H9 (cell line): ENCODE measurements around the gene SLC5A2. TPM values are rescaled to one million over a fixed set of nuclear protein-coding genes. Genes with fewer than 3 reads are reported as not detected.
A peak's percentile ranks its signal among the peaks of the same experiment; 100 is the strongest.

Source experiments
- DNase-seq: peaks from one replicate; pipeline ENCODE4 v3.0.0-alpha.2; 2017
- H2AFZ ChIP-seq: one replicate; pipeline ENCODE4 v1.6.1; 2013; ENCODE audit warnings: mild to moderate bottlenecking, low read length, control low read depth, moderate library complexity
- H2AK5ac ChIP-seq: 2 replicates; pipeline ENCODE4 v1.6.1; 2013; ENCODE audit warnings: low read length, control low read depth, mixed read lengths; ENCODE audit not compliant: insufficient read length
- H2BK120ac ChIP-seq: one replicate; pipeline ENCODE4 v1.6.1; 2013; ENCODE audit warnings: low read depth, mild to moderate bottlenecking, low read length, control low read depth, inconsistent platforms; ENCODE audit not compliant: poor library complexity, severe bottlenecking
- H2BK12ac ChIP-seq: 2 replicates; pipeline ENCODE4 v1.6.1; 2013; ENCODE audit warnings: low read length, control low read depth, mixed read lengths, low read depth; ENCODE audit not compliant: insufficient read length
- H2BK15ac ChIP-seq: 2 replicates; pipeline ENCODE4 v1.6.1; 2013; ENCODE audit warnings: low read depth, low read length, control low read depth
- H2BK20ac ChIP-seq: one replicate; pipeline ENCODE4 v1.6.1; 2013; ENCODE audit warnings: low read depth, mild to moderate bottlenecking, low read length, control low read depth, inconsistent platforms; ENCODE audit not compliant: poor library complexity, severe bottlenecking
- H2BK5ac ChIP-seq: 2 replicates; pipeline ENCODE4 v1.6.1; 2013; ENCODE audit warnings: low read length, control low read depth, mixed read lengths; ENCODE audit not compliant: insufficient read length
- H3K14ac ChIP-seq: 2 replicates; pipeline ENCODE4 v1.6.1; 2013; ENCODE audit warnings: low read length, control low read depth; ENCODE audit not compliant: insufficient read depth
- H3K18ac ChIP-seq: 2 replicates; pipeline ENCODE4 v1.6.1; 2013; ENCODE audit warnings: low read depth, mild to moderate bottlenecking, mixed read lengths, low read length, control low read depth; ENCODE audit not compliant: insufficient read length
- H3K23ac ChIP-seq: 2 replicates; pipeline ENCODE4 v1.6.1; 2013; ENCODE audit warnings: low read length, control low read depth, mixed read lengths, low read depth; ENCODE audit not compliant: insufficient read length
- H3K23me2 ChIP-seq: 2 replicates; pipeline ENCODE4 v1.6.1; 2013; ENCODE audit warnings: low read depth, mild to moderate bottlenecking, mixed read lengths, low read length, control low read depth; ENCODE audit not compliant: insufficient read length, poor library complexity, severe bottlenecking
- H3K27ac ChIP-seq: 2 replicates; pipeline ENCODE4 v1.5.1; 2013; ENCODE audit warnings: low read length, control low read depth, mixed read lengths, low read depth; ENCODE audit not compliant: insufficient read length
- H3K27me3 ChIP-seq: 2 replicates; pipeline ENCODE4 v1.6.1; 2013; ENCODE audit warnings: low read length, control low read depth, inconsistent platforms; ENCODE audit not compliant: insufficient read depth
- H3K4ac ChIP-seq: 2 replicates; pipeline ENCODE4 v1.6.1; 2013; ENCODE audit warnings: low read depth, mild to moderate bottlenecking, control low read depth, inconsistent platforms, low read length, moderate library complexity
- H3K4me1 ChIP-seq: 2 replicates; pipeline ENCODE4 v1.6.1; 2013; ENCODE audit warnings: low read length, control low read depth, inconsistent platforms; ENCODE audit not compliant: insufficient read depth
- H3K4me2 ChIP-seq: 2 replicates; pipeline ENCODE4 v1.6.1; 2013; ENCODE audit warnings: low read length, control low read depth, mixed read lengths; ENCODE audit not compliant: insufficient read length, insufficient read depth
- H3K56ac ChIP-seq: 2 replicates; pipeline ENCODE4 v1.6.1; 2013; ENCODE audit warnings: low read depth, mild to moderate bottlenecking, mixed read lengths, low read length, control low read depth; ENCODE audit not compliant: insufficient read length
- H3K79me1 ChIP-seq: 2 replicates; pipeline ENCODE4 v1.6.1; 2013; ENCODE audit warnings: low read depth, mild to moderate bottlenecking, moderate library complexity, low read length, control low read depth, inconsistent platforms; ENCODE audit not compliant: insufficient read depth, poor library complexity, severe bottlenecking
- H3K79me2 ChIP-seq: 2 replicates; pipeline ENCODE4 v1.6.1; 2013; ENCODE audit warnings: low read length, control low read depth, inconsistent platforms; ENCODE audit not compliant: insufficient read depth
- H3K9ac ChIP-seq: 2 replicates; pipeline ENCODE4 v1.6.1; 2013; ENCODE audit warnings: low read length, control low read depth, mixed read lengths; ENCODE audit not compliant: insufficient read length; ENCODE audit errors: extremely low read depth
- H3K9me3 ChIP-seq: one replicate; pipeline ENCODE4 v1.6.1; 2013; ENCODE audit warnings: low read depth, low read length, inconsistent platforms; ENCODE audit not compliant: control insufficient read depth
- H3T11ph ChIP-seq: one replicate; pipeline ENCODE4 v1.6.1; 2013; ENCODE audit warnings: mild to moderate bottlenecking, low read length, control low read depth, inconsistent platforms
- H4K20me1 ChIP-seq: one replicate; pipeline ENCODE4 v1.6.1; 2013; ENCODE audit not compliant: control insufficient read depth, insufficient read length, insufficient read depth
- H4K5ac ChIP-seq: 2 replicates; pipeline ENCODE4 v1.6.1; 2013; ENCODE audit warnings: low read depth, mild to moderate bottlenecking, mixed read lengths, low read length, control low read depth; ENCODE audit not compliant: insufficient read length
- H4K8ac ChIP-seq: replicated peaks from 2 replicates; pipeline ENCODE4 v1.6.1; 2013; ENCODE audit warnings: low read length, control low read depth, mixed read lengths, low read depth; ENCODE audit not compliant: insufficient read length
- H4K91ac ChIP-seq: 2 replicates; pipeline ENCODE4 v1.6.1; 2013; ENCODE audit warnings: low read depth, mild to moderate bottlenecking, moderate library complexity, mixed read lengths, low read length, control low read depth; ENCODE audit not compliant: insufficient read length
- H3K27ac Mint-ChIP-seq, 3 experiments: 2 replicates in 2 of 3; 3 replicates in 1 of 3; pipeline ENCODE4 v1.8.0; 2020 to 2021; ENCODE audit warnings: mixed read lengths in 3 of 3, mild to moderate bottlenecking in 1 of 3, moderate library complexity in 1 of 3
- H3K27me3 Mint-ChIP-seq: 2 replicates; pipeline ENCODE4 v1.8.0; 2021; ENCODE audit warnings: low read depth, mild to moderate bottlenecking, moderate library complexity, mixed read lengths
- H3K36me3 Mint-ChIP-seq, 3 experiments: 2 replicates in 2 of 3; 3 replicates in 1 of 3; pipeline ENCODE4 v1.8.0; 2020 to 2021; ENCODE audit warnings: low read depth in 3 of 3, mixed read lengths in 3 of 3; ENCODE audit not compliant: insufficient read depth in 1 of 3
- H3K4me1 Mint-ChIP-seq, 2 experiments: 2 replicates each; pipeline ENCODE4 v1.8.0; 2020; ENCODE audit warnings: mixed read lengths in 2 of 2
- H3K4me3 Mint-ChIP-seq, 2 experiments: 2 replicates in 1 of 2; 3 replicates in 1 of 2; pipeline ENCODE4 v1.8.0; 2020 to 2021; ENCODE audit warnings: mild to moderate bottlenecking in 2 of 2, mixed read lengths in 2 of 2, moderate library complexity in 1 of 2
- H3K9me3 Mint-ChIP-seq, 2 experiments: 2 replicates in 1 of 2; 3 replicates in 1 of 2; pipeline ENCODE4 v1.8.0; 2020; ENCODE audit warnings: mild to moderate bottlenecking in 2 of 2, mixed read lengths in 2 of 2, moderate library complexity in 1 of 2
- CTCF ChIP-seq: fragments of 200-600 bp; sonication (generic); conservative IDR thresholded peaks from 3 replicates; pipeline ENCODE4 v1.8.0; 2021; ENCODE audit warnings: antibody characterized with exemption, mild to moderate bottlenecking
- WGBS: extraction: QIAGEN DNeasy Blood & Tissue Kit; methylation state at CpG from one replicate; pipeline ENCODE4 v1.1.7; 2013; ENCODE audit warnings: missing lambda C conversion rate, low lambda C conversion rate, mixed read lengths; ENCODE audit not compliant: insufficient read length; ENCODE audit errors: extremely low coverage; 5-methylcytosine and 5-hydroxymethylcytosine counted together
- total RNA-seq: library from RNA; stranded (reverse); gene quantifications from 2 replicates; pipeline ENCODE4 v1.2.1, GENCODE V29; 2021

Gene SLC5A2
- total RNA-seq, 1 experiment from 2014 or later = 0.52 TPM

GRCh38 chr16:31530405-31530804 is 47.5 kb downstream of the SLC5A2 start:
- H3K9ac ChIP-seq = no peak overlapping the region
- H3K4me2 ChIP-seq = peak overlapping the region; percentile 79
- no peak overlapping the region for H2BK20ac ChIP-seq
- no peak overlapping the region for H3K4ac ChIP-seq
- peaks cover 10% of the 10 kb centered on the region; the same call in 1 of the 2 replicates for H3K27me3 ChIP-seq
- H3K79me2 ChIP-seq = no peaks in the 10 kb centered on the region
- H3K14ac ChIP-seq = no peak overlapping the region
- H3K18ac ChIP-seq = no peak overlapping the region
- no peak overlapping the region for H3K23ac ChIP-seq
- Mint-ChIP-seq H3K27ac (no peak overlapping the region), H3K36me3 (no peaks in the 10 kb centered on the region; a peak in 1 of 7 replicates), H3K27me3 (peaks cover 25% of the 10 kb centered on the region), H3K4me3 (peak overlapping the region; percentile 64 to 83; a peak in 3 of 5 replicates), H3K4me1 (peaks cover 18 to 24% of the 10 kb centered on the region in 2 experiments), H3K9me3 (peaks cover 0 to 3% of the 10 kb centered on the region in 2 experiments; a peak in 1 of 5 replicates)
- no peak overlapping the region for H2AK5ac ChIP-seq
- H4K5ac ChIP-seq = no peak overlapping the region
- no peak for DNase-seq
- TF ChIP-seq CTCF = no peak
- no peaks in the 10 kb centered on the region for H4K20me1 ChIP-seq
- no peak overlapping the region for H4K8ac ChIP-seq
- H3K27ac ChIP-seq = no peak overlapping the region
- no peak overlapping the region for H3T11ph ChIP-seq
- H3K23me2 ChIP-seq = peaks cover 18% of the 10 kb centered on the region
- H3K9me3 ChIP-seq = no peaks in the 10 kb centered on the region
- no CpG with 5 or more reads among the region's 5 CpGs for WGBS
- H3K56ac ChIP-seq = no peak overlapping the region
- H3K79me1 ChIP-seq = no peaks in the 10 kb centered on the region
- H2AFZ ChIP-seq = no peak overlapping the region
- no peak overlapping the region for H2BK15ac ChIP-seq
- peaks cover 9% of the 10 kb centered on the region; the same call in 1 of the 2 replicates for H3K4me1 ChIP-seq
- H2BK12ac ChIP-seq = no peak overlapping the region
- no peak overlapping the region for H2BK5ac ChIP-seq
- no peak overlapping the region for H4K91ac ChIP-seq
- H2BK120ac ChIP-seq = no peak overlapping the region
